Measurements from ENCODE around the gene SYNE1.

GRCh38 chr6:152428126-152428525 lies 209.0 kb downstream of the SYNE1 start:
- TF ChIP-seq CTCF (IDR thresholded peaks at IDR 0.05; ENCODE audit: poor library complexity) = no peak
- no peak for TF ChIP-seq EZH2phosphoT487 (IDR thresholded peaks at IDR 0.05; ENCODE audit: low read depth, severe bottlenecking, unreplicated experiment)
